H1 (cell line): ENCODE data around the gene SPPL3. TPM values are rescaled to one million over a fixed set of nuclear protein-coding genes. Genes with fewer than 3 reads are reported as not detected.

ENCODE experiments used
- CTCF ChIA-PET: fragments of 300-600 bp; sonication (Branson Sonifier 250); formaldehyde crosslinking; loops from one replicate; lab custom pipeline; 2021; ENCODE audit not compliant: partially characterized antibody; lab: Charles Lee
- POLR2A ChIA-PET: fragments of 300-600 bp; sonication (Branson Sonifier 250); formaldehyde crosslinking; loops from one replicate; lab custom pipeline; 2021; ENCODE audit warnings: inconsistent platforms; ENCODE audit not compliant: partially characterized antibody; lab: Charles Lee
- DNase-seq, 2 experiments: peaks; one replicate each; pipeline versions ENCODE4 v3.0.0 to v3.0.0-alpha.2; 2010 to 2022; ENCODE audit warnings: low spot score in 2 of 2, low read depth in 1 of 2, mixed read lengths in 1 of 2
- FAIRE-seq: peaks from 2 replicates; lab custom pipeline; 2011; peaks lifted over from hg19 to GRCh38; lab: Jason Lieb, UNC
- H2AFZ ChIP-seq: 2 replicates; pipeline ENCODE4 v1.8.1; 2012; ENCODE audit warnings: low read length, inconsistent platforms
- H2AK5ac ChIP-seq: 2 replicates; pipeline ENCODE4 v1.6.1; 2013; ENCODE audit warnings: low read depth, low read length
- H2BK120ac ChIP-seq: replicated peaks from 2 replicates; pipeline ENCODE3; 2013; ENCODE audit warnings: low read depth, low read length, inconsistent platforms
- H2BK12ac ChIP-seq: 2 replicates; pipeline ENCODE4 v1.6.1; 2013; ENCODE audit warnings: low read depth, low read length
- H2BK15ac ChIP-seq: 2 replicates; pipeline ENCODE4 v1.6.1; 2013; ENCODE audit warnings: low read length
- H2BK20ac ChIP-seq: 2 replicates; pipeline ENCODE4 v1.6.1; 2013; ENCODE audit warnings: low read length
- H2BK5ac ChIP-seq: 2 replicates; pipeline ENCODE4 v1.6.1; 2013; ENCODE audit warnings: low read depth, low read length
- H3K14ac ChIP-seq: 2 replicates; pipeline ENCODE4 v1.6.1; 2013; ENCODE audit warnings: inconsistent platforms; ENCODE audit not compliant: insufficient read length
- H3K18ac ChIP-seq: 2 replicates; pipeline ENCODE4 v1.6.1; 2013; ENCODE audit warnings: low read length; ENCODE audit errors: extremely low read depth
- H3K23ac ChIP-seq: 2 replicates; pipeline ENCODE4 v1.6.1; 2013; ENCODE audit warnings: inconsistent platforms; ENCODE audit not compliant: insufficient read length
- H3K23me2 ChIP-seq: 2 replicates; pipeline ENCODE4 v1.6.1; 2013; ENCODE audit warnings: low read depth, low read length
- H3K27ac ChIP-seq: 2 replicates; pipeline ENCODE4 v1.6.1; 2011; ENCODE audit warnings: low read depth, low read length, inconsistent platforms
- H3K27me3 ChIP-seq, 4 experiments: replicated peaks in 1 of 4; 1 replicate in 1 of 4; 2 replicates in 3 of 4; pipeline versions ENCODE4 v1.6.1 to v1.8.1; 2011 to 2013; ENCODE audit warnings: low read length in 3 of 4, mild to moderate bottlenecking in 3 of 4, inconsistent platforms in 2 of 4, mixed read lengths in 2 of 4, moderate library complexity in 1 of 4; ENCODE audit not compliant: control insufficient read depth in 3 of 4, insufficient read depth in 3 of 4; ENCODE audit errors: extremely low read depth in 1 of 4
- H3K36me3 ChIP-seq, 4 experiments: 2 replicates each; pipeline versions ENCODE4 v1.6.1 to v1.8.1; 2011 to 2013; ENCODE audit warnings: mild to moderate bottlenecking in 4 of 4, low read length in 3 of 4, moderate library complexity in 2 of 4, control low read depth in 1 of 4, inconsistent platforms in 1 of 4; ENCODE audit not compliant: insufficient read depth in 4 of 4, control insufficient read depth in 2 of 4
- H3K4ac ChIP-seq: replicated peaks from 2 replicates; pipeline ENCODE3; 2013; ENCODE audit warnings: low read length, low read depth, mixed read lengths, inconsistent platforms; ENCODE audit not compliant: insufficient read length
- H3K4me1 ChIP-seq, 4 experiments: replicated peaks in 1 of 4; 1 replicate in 1 of 4; 2 replicates in 3 of 4; pipeline versions ENCODE4 v1.6.1 to v1.8.1; 2011 to 2013; ENCODE audit warnings: low read length in 3 of 4, inconsistent platforms in 2 of 4, mixed read lengths in 1 of 4; ENCODE audit not compliant: insufficient read depth in 4 of 4, control insufficient read depth in 3 of 4
- H3K4me2 ChIP-seq, 2 experiments: 2 replicates each; pipeline versions ENCODE4 v1.6.1 to v1.8.1; 2011 to 2013; ENCODE audit warnings: low read depth in 2 of 2, low read length in 2 of 2, control low read depth in 1 of 2, inconsistent platforms in 1 of 2, mild to moderate bottlenecking in 1 of 2; ENCODE audit not compliant: insufficient read depth in 1 of 2
- H3K4me3 ChIP-seq, 4 experiments: fragments of 200-600, 300-600 bp in 1 of 4; sonication (generic), shearing (Covaris generic), sonication (Bioruptor Twin) in 1 of 4; 2 replicates each; pipeline versions ENCODE4 v1.5.1 to v1.8.1; 2011 to 2016; ENCODE audit warnings: low read length in 4 of 4, low read depth in 3 of 4, control low read depth in 2 of 4, inconsistent platforms in 2 of 4, mild to moderate bottlenecking in 2 of 4, mixed read lengths in 1 of 4, moderate library complexity in 1 of 4; ENCODE audit not compliant: insufficient read depth in 2 of 4; ENCODE audit errors: extremely low read depth in 1 of 4
- H3K56ac ChIP-seq: replicated peaks from 2 replicates; pipeline ENCODE3; 2013; ENCODE audit warnings: low read depth, mild to moderate bottlenecking, mixed read lengths, low read length, inconsistent platforms; ENCODE audit not compliant: insufficient read length
- H3K79me1 ChIP-seq: 2 replicates; pipeline ENCODE4 v1.6.1; 2013; ENCODE audit warnings: low read depth, low read length, control low read depth
- H3K79me2 ChIP-seq, 2 experiments: 2 replicates each; pipeline versions ENCODE4 v1.6.1 to v1.8.1; 2012 to 2013; ENCODE audit warnings: low read length in 2 of 2, mild to moderate bottlenecking in 2 of 2, inconsistent platforms in 1 of 2; ENCODE audit not compliant: insufficient read depth in 2 of 2, control insufficient read depth in 1 of 2
- H3K9ac ChIP-seq, 4 experiments: replicated peaks in 1 of 4; 1 replicate in 1 of 4; 2 replicates in 3 of 4; pipeline versions ENCODE4 v1.6.1 to v1.8.1; 2011 to 2013; ENCODE audit warnings: low read depth in 3 of 4, low read length in 3 of 4, control low read depth in 2 of 4, mild to moderate bottlenecking in 2 of 4, moderate library complexity in 2 of 4, inconsistent platforms in 1 of 4; ENCODE audit errors: extremely low read depth in 1 of 4
- H3K9me3 ChIP-seq, 2 experiments: 2 replicates each; pipeline versions ENCODE4 v1.6.1 to v1.8.1; 2012 to 2013; ENCODE audit warnings: mild to moderate bottlenecking in 2 of 2, moderate library complexity in 2 of 2, control low read depth in 1 of 2, inconsistent platforms in 1 of 2, low read depth in 1 of 2, low read length in 1 of 2, mixed read lengths in 1 of 2; ENCODE audit not compliant: insufficient read depth in 2 of 2
- H4K20me1 ChIP-seq, 2 experiments: replicated peaks in 1 of 2; 2 replicates each; pipeline versions ENCODE3 to v1.8.1; 2011 to 2013; ENCODE audit warnings: inconsistent platforms in 2 of 2, low read length in 2 of 2, mild to moderate bottlenecking in 1 of 2; ENCODE audit not compliant: insufficient read depth in 2 of 2, control insufficient read depth in 1 of 2
- H4K5ac ChIP-seq: 2 replicates; pipeline ENCODE4 v1.6.1; 2013; ENCODE audit warnings: low read length, low read depth, mixed read lengths, inconsistent platforms; ENCODE audit not compliant: insufficient read length
- H4K8ac ChIP-seq: 2 replicates; pipeline ENCODE4 v1.8.0; 2013; ENCODE audit warnings: mild to moderate bottlenecking, moderate library complexity, low read length, inconsistent platforms; ENCODE audit not compliant: insufficient read depth; ENCODE audit errors: extremely low read depth
- H4K91ac ChIP-seq: replicated peaks from 2 replicates; pipeline ENCODE3; 2013; ENCODE audit warnings: low read length, mixed read lengths, inconsistent platforms; ENCODE audit not compliant: insufficient read length
- CHD2 ChIP-seq: IDR thresholded peaks from 2 replicates; pipeline ENCODE4 v1.6.1; 2012; ENCODE audit warnings: low read length, improper control_type of control experiment
- EGR1 ChIP-seq: IDR thresholded peaks from 2 replicates; pipeline ENCODE4 v1.6.1; 2011; ENCODE audit warnings: low read depth, low read length, borderline replicate concordance
- GTF2F1 ChIP-seq: IDR thresholded peaks from 2 replicates; pipeline ENCODE4 v1.6.1; 2012; ENCODE audit warnings: low read depth, low read length, improper control_type of control experiment, borderline replicate concordance
- HDAC2 ChIP-seq, 2 experiments: fragments of 300-600 bp in 1 of 2; sonication (generic) in 1 of 2; IDR thresholded peaks; 2 replicates each; pipeline ENCODE4 v1.6.1; 2011 to 2012; ENCODE audit warnings: low read depth in 2 of 2, low read length in 2 of 2, mild to moderate bottlenecking in 2 of 2, moderate library complexity in 2 of 2, borderline replicate concordance in 1 of 2, inconsistent platforms in 1 of 2
- KDM4A ChIP-seq: IDR thresholded peaks from one replicate; pipeline ENCODE4 v1.7.1; 2012; ENCODE audit warnings: low read depth, mild to moderate bottlenecking, moderate library complexity, low read length, inconsistent platforms; ENCODE audit not compliant: severe bottlenecking
- MAX ChIP-seq: IDR thresholded peaks from 2 replicates; pipeline ENCODE4 v1.6.1; 2012; ENCODE audit warnings: inconsistent platforms
- NANOG ChIP-seq: IDR thresholded peaks from 2 replicates; pipeline ENCODE4 v1.6.1; 2011; ENCODE audit warnings: low read length, low read depth, mild to moderate bottlenecking, inconsistent platforms; ENCODE audit not compliant: insufficient read depth, poor library complexity, severe bottlenecking
- POLR2AphosphoS5 ChIP-seq: IDR thresholded peaks from 2 replicates; pipeline ENCODE4 v1.6.1; 2011; ENCODE audit warnings: low read depth, low read length
- SIN3A ChIP-seq, 2 experiments: IDR thresholded peaks in 1 of 2; conservative IDR thresholded peaks in 1 of 2; 2 replicates each; pipeline ENCODE4 v1.6.1; 2011 to 2012; ENCODE audit warnings: low read length in 2 of 2, improper control_type of control experiment in 1 of 2, low read depth in 1 of 2, mild to moderate bottlenecking in 1 of 2
- SP1 ChIP-seq: IDR thresholded peaks from 2 replicates; pipeline ENCODE4 v1.6.1; 2011; ENCODE audit warnings: low read depth, low read length
- TBP ChIP-seq: IDR thresholded peaks from 2 replicates; pipeline ENCODE4 v1.6.1; 2011; ENCODE audit warnings: low read depth, low read length, improper control_type of control experiment
- WGBS, 2 experiments: shearing (Covaris generic) in 1 of 2; methylation state at CpG; one replicate each; pipeline versions ENCODE4 v1.1.6 to v1.1.7; 2013 to 2015; ENCODE audit warnings: low lambda C conversion rate in 2 of 2, mixed read lengths in 2 of 2, inconsistent platforms in 1 of 2, low coverage in 1 of 2, missing lambda C conversion rate in 1 of 2; ENCODE audit not compliant: insufficient replicate concordance in 2 of 2, insufficient coverage in 1 of 2, insufficient read length in 1 of 2; ENCODE audit errors: extremely low coverage in 1 of 2, missing lambda C conversion rate in 1 of 2; 5-methylcytosine and 5-hydroxymethylcytosine counted together
- polyA plus RNA-seq, 7 experiments: library from polyadenylated mRNA; depleted of rRNA in 3 of 7; stranded (reverse) in 5 of 7; unstranded in 2 of 7; fragments of >200 nt in 5 of 7; fragments of 200-250 nt in 2 of 7; gene quantifications; 1 replicate in 5 of 7; 2 replicates in 1 of 7; 4 replicates in 1 of 7; pipeline versions ENCODE4 v1.2.1 to v1.2.3, GENCODE V29; 2011 to 2013; ENCODE audit warnings: missing spikeins in 2 of 7, mixed read lengths in 2 of 7
- total RNA-seq: library from RNA; stranded (reverse); fragmentation: NEBNext Ultra II Directional; extraction: Animal tissue kit (Norgen Biotek cat#: 25700); gene quantifications from 2 replicates; pipeline ENCODE4 v1.2.1, GENCODE V29; 2021

SPPL3 gene
- total and polyA plus RNA-seq, 2 of the 8 experiments (the other 6 are each of a cell fraction or from before 2014, with no cell fraction given), result 27.3 to 48.4 TPM

GRCh38 chr12:120739821-120740613, 164.1 kb downstream of the SPPL3 start:
- no peaks in the 10 kb centered on the region for H3K9me3 ChIP-seq
- FAIRE-seq (no peak), DNase-seq (no peak)
- H3K23ac ChIP-seq, result no peak overlapping the region
- no peak overlapping the region for H2BK5ac ChIP-seq
- no peak overlapping the region for H3K27ac ChIP-seq
- no peak overlapping the region for H3K4me3 ChIP-seq
- H3K9ac ChIP-seq, result no peak overlapping the region
- H4K20me1 ChIP-seq, result no peaks in the 10 kb centered on the region
- no peaks in the 10 kb centered on the region for H3K79me2 ChIP-seq
- H4K91ac ChIP-seq, result no peak overlapping the region
- no peak overlapping the region for H2AK5ac ChIP-seq
- H3K79me1 ChIP-seq, result no peaks in the 10 kb centered on the region
- WGBS, 2 experiments, result 78% methylated on average over 12 of the region's 16 CpGs; no CpG with 5 or more reads in 1 of the 2 experiments
- H3K4me2 ChIP-seq, result no peak overlapping the region
- no peak overlapping the region for H4K5ac ChIP-seq
- no peak overlapping the region for H4K8ac ChIP-seq
- POLR2A ChIA-PET, result interaction anchor here (1.2 kb wide), 1 partner anchor 48 kb away, joined by 5 read pairs; no protein-coding TSS in a partner anchor
- CTCF ChIA-PET, result interaction anchor here (0.8 to 5.7 kb wide), 8 partner anchors 15 to 483 kb away, joined by 3 to 34 read pairs (median 4); partner anchors contain the start of genes ACADS and POP5
- no peaks in the 10 kb centered on the region; a peak in 1 of 8 replicates for H3K36me3 ChIP-seq
- no peak overlapping the region for H3K14ac ChIP-seq
- no peak overlapping the region for H2BK120ac ChIP-seq
- no peak overlapping the region for H2BK20ac ChIP-seq
- no peaks in the 10 kb centered on the region for H3K23me2 ChIP-seq
- no peaks in the 10 kb centered on the region for H3K4me1 ChIP-seq
- no peak overlapping the region for H2BK12ac ChIP-seq
- no peak overlapping the region for H2AFZ ChIP-seq
- no peak overlapping the region for H2BK15ac ChIP-seq
- H3K18ac ChIP-seq, result no peak overlapping the region
- no peak overlapping the region for H3K56ac ChIP-seq
- no peaks in the 10 kb centered on the region for H3K27me3 ChIP-seq
- no peak overlapping the region for H3K4ac ChIP-seq
- TF ChIP-seq HDAC2 (IDR thresholded peaks at IDR 0.05; ENCODE audit: borderline replicate concordance in 1 of 2, low read depth in 2 of 2, low read length in 2 of 2), result no peak
- TF ChIP-seq TBP, result no peak
- no peak for TF ChIP-seq CHD2
- no peak for TF ChIP-seq NANOG
- no peak for TF ChIP-seq EGR1
- no peak for TF ChIP-seq POLR2AphosphoS5
- no peak for TF ChIP-seq SP1
- TF ChIP-seq MAX, result no peak
- TF ChIP-seq GTF2F1, result no peak
- no peak for TF ChIP-seq KDM4A
- TF ChIP-seq SIN3A (conservative IDR thresholded peaks at IDR 0.05 in 1 of 2, IDR thresholded peaks at IDR 0.05 in 1 of 2; ENCODE audit: low read depth in 1 of 2, low read length in 2 of 2), result no peak
